Hematopoietic multipotent progenitor cell treated with erythropoietin and hydrocortisone succinate and interleukin-3 and kit ligand, for 17 days (in vitro differentiated cells): ENCODE measurements around the gene FGFR2.
"Not testable (repeated sequence)": the region's sequence is repeated elsewhere in the genome, so short reads cannot be mapped to it uniquely, and the experiment has no call there.

Source experiments
- DNase-seq: peaks from one replicate; pipeline ENCODE4 v3.0.0-alpha.2; 2015; ENCODE audit warnings: low spot score

The FGFR2 gene

DNA sequence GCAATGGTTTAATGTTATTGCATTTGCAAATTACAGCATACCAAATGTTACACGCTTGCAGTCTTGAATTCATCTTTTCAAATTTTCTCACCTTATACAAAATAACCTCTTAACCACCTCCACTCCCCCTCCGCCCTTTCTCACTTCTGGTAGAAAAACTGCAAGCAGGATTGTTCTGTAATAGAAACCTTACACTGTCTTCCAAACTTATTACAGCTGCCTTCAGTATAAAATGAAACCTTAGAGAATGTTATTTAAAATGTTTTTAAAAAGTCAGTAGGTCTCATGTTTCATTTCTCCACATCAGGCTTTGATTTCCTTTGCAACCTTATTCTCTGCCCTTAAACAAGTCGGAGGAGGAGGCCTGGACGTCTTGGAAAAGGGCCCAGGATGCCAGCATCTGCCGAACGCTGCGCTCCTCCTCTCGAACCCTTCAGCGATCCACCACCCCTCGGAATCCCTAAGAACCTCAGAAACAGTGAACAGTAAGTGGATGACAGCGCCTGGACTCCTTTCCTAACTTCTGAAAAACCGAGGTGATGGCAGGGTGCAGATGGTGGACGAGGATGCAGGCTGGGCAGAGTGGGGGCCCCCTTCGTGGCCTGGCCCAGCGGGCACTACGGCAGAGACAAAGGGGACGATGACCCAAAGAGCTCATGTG lies 74.0 kb downstream of the FGFR2 start:
- no peak for DNase-seq

DNA sequence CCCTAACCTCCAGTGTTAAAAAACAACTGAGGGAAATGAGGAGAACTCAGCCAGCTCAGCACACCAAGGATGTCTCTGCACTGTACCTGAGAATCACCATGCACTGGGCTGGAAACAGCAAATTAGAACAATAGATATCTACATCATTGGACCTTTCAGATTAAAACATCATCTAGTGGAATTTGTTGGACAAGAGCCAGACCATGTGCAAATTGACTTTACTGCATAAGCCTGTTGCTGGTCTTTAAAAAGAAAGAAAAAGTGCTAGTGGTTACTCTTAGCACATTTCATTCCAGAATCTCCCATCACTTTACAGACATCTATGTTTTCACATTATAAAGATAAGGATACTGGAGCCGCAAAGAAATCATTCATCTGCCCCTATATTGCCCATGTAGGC lies 75.4 kb downstream of the FGFR2 start:
- DNase-seq, result no peak

GRCh38 chr10:121521794-121522556 lies 76.3 kb downstream of the FGFR2 start:
- DNase-seq, result no peak

DNA sequence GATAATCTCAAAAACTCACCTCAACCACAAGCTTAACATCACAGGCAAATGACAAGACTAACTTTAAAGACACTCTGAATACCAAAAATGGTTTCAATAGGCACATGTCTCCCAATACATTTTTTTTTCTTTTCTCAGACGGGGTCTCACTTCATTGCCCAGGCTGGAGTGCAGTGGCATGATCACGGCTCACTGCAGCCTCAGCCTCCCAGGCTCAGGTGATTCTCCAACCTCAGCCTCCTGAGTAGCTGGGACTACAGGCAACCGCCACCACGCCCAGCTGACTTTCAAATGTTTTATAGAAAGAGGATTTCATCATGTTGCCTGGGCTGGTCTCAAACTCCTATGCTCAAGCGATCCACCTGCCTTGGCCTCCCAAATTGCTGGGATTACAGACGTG lies 77.7 kb downstream of the FGFR2 start:
- not testable (repeated sequence) for DNase-seq

DNA sequence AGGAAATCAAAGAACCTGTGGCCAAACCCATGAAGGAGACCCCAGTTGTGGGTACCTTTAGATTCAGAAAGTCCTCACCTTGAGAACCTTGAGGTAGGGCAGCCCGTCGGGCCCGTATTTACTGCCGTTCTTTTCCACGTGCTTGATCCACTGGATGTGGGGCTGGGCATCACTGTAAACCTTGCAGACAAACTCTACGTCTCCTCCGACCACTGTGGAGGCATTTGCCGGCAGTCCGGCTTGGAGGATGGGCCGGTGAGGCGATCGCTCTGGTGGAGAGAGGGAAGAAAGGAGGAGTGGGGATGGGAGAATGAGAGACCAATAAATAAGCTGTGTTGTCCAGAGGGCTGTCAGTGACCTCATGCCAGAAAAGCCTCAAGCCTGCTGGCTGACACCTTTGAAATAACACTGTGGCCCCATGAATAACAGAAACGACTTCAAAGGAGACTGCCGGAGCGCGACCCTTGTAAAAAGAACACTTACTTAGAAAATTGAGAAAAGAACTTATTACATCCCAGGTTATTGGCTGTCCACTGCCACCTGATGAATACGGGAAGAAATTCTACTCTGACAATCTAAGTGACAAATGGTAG lies 78.2 kb downstream of the FGFR2 start:
- no peak for DNase-seq

GRCh38 chr10:121519411-121519810 lies 78.8 kb downstream of the FGFR2 start:
- no peak for DNase-seq

- DNase-seq, result no peak
These were observed 79.9 kb downstream of the FGFR2 start for GRCh38 chr10:121518333-121518732.

DNA sequence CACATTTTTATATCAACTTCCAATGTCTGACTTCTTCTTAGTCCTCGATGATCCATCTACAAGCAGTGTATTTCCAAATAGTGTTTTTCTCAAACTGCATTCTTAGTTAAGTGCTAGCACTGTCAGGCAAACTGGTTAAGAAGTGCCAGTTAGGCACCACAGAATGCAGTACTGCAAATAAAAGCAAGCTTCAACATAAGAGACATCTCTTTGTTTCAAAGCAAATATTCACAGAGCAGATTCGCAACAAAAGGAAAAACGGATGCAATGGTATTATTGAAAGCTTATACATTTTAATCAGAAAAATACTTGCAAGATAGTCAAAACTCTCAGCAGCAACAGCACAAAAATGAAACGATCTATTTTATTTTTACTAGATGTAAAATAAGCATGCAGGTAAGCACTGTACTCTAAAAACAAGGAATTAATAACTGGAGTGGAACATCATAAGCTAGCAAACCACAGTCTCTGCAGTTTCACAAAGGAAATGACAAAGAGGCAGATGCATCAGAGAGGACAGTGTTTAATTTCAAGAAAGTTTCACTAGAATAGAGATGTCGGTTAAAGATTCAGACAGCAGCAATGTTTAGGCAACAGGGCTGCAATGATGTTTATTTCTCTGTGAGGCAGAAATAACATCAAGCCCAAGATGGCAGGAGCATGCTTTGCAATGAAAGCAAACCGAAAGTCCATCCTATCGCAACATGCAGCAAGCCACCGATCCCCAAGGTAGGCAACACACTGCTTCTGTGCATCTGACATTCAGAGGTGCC lies 82.0 kb downstream of the FGFR2 start:
- no peak for DNase-seq

DNA sequence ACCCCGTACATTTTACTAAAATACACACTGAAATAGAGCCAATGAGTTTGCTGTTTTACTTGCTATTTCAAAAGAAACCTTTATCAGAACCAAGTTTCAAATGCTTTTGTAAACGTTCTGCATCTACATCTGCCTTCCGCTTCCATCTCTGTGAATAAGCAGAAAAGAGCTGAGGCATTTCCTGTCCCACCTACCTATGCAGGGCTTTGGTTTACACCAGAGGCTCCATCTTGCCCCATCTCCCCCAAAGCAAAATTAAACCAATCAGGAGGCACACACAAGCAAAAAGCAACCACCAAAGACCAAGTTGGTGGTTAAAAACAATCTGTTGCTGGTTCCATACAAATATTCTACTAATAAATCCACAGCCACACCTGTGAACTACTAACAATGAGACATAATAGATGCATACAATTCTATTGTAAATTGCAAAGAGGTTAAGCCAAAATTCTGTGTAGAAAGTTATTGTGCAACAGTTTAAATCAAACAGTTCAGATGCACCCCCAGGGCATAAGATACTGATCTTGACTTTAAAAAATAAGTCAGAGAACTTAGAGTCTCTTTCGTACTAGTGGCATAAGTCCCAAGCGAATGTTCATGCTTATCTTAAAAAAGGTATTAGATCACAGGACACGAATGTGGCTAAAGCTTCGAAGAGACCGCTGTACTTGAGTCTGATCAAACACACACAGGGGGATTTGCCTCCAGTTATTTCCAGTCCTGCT lies 83.9 kb downstream of the FGFR2 start:
- no peak for DNase-seq

DNA sequence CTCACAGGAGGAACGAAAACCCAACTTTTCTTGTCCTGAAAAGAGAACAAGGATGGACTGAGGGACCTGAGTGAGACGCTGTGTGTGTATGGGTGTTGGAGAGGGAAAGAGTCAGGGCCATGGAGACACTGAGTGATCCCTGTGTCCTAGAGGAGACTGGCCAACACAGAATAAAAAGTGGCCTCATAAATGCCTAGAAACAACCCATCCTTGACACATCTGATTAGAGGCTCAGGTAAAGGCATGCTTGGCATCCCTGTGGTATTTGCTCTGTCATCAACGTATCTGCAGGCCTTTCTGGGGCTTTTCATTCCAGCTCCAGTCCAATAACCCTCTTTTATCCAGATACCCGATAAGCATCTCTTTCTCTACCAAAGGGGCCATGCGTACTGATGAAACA lies 86.3 kb downstream of the FGFR2 start:
- no peak for DNase-seq

DNA sequence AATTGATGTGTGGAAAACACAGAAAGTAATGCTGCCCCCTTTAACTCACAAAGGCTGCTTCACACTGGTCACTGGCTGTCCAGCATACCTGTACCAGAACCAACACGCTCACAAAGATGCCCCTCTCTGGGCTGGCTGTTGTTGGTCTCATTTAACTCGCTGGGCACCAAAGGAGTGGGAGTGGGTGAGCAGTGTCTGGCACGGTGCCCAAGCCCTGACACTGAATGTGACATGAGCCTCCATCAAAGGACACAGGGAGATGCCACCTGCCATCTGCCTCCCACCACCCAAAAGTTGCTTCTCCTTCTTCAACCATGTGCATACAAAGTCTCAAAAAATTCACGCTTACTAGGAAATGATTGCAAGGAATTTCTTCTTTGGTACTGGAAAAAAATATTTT lies 86.8 kb downstream of the FGFR2 start:
- DNase-seq, result no peak

- DNase-seq, result no peak
These were observed 88.0 kb downstream of the FGFR2 start for GRCh38 chr10:121510201-121510771.

- DNase-seq, result no peak
These were observed 88.4 kb downstream of the FGFR2 start for GRCh38 chr10:121509796-121510195.

- DNase-seq, result no peak
These were observed 89.1 kb downstream of the FGFR2 start for GRCh38 chr10:121509112-121509511.

DNA sequence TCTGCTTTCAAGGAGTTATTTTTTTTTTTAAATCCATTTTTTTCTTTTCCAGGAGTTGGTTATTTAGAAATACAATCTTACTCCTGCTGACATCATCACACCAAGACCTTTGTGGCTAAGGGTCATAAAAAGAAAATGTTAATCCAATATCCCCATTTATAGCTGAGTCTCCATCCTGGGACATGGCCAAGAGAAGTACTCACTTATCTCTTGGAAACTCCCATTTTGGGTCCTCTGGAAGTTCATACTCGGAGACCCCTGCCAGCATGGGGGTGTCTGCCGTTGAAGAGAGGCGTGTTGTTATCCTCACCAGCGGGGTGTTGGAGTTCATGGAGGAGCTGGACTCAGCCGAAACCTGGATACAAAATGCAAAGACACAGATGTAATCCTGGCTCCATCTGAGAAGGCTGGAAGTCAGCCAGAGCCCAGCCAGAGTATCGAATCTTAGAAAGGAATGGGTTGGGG lies 94.6 kb downstream of the FGFR2 start:
- DNase-seq, result no peak

DNA sequence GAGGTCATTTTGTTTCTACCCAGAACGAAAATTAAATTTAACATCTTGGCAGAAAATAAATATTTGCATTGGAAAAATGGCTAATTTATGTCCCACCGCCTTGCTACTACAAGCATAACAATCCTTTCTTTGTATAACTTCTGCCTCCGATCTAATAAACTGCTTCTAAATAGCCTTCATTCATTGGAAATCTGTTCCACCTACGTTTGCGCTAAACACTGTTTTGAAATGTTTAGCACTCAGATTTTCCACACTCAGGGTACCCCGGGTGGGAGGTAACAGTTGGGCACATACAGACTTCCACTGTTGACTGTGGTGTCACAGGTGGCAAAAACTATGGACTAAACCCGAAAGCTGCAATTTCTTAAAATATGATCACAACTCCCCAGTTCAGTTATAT lies 96.4 kb downstream of the FGFR2 start:
- DNase-seq, result no peak

- DNase-seq, result no peak
These were observed 97.4 kb downstream of the FGFR2 start for GRCh38 chr10:121500701-121501332.

- DNase-seq, result no peak
These were observed 100.5 kb downstream of the FGFR2 start for GRCh38 chr10:121497513-121498470.

GRCh38 chr10:121495719-121496118 lies 102.5 kb downstream of the FGFR2 start:
- DNase-seq, result no peak

- no peak for DNase-seq
These were observed 103.9 kb downstream of the FGFR2 start for GRCh38 chr10:121494296-121494695.
